OCI-LY3 (cell line): ENCODE results near the gene SHROOM2.

Source experiments
- H2AFZ ChIP-seq: fragments of 200-600, 300-600 bp; shearing (Covaris generic); 2 replicates; pipeline ENCODE4 v1.6.0; 2014; ENCODE audit warnings: antibody characterized with exemption, low read depth, low read length
- H3K27ac ChIP-seq: fragments of 200-600, 300-600 bp; sonication (generic); 2 replicates; pipeline ENCODE4 v1.5.1; 2014; ENCODE audit warnings: mild to moderate bottlenecking, low read length, moderate library complexity, mixed read lengths
- H3K27me3 ChIP-seq: fragments of 200-600, 300-600 bp; sonication (generic); 2 replicates; pipeline ENCODE4 v1.6.1; 2014; ENCODE audit warnings: low read depth, low read length, mixed read lengths
- H3K36me3 ChIP-seq: fragments of 200-600, 300-600 bp; sonication (generic); replicated peaks from 2 replicates; pipeline ENCODE3; 2014; ENCODE audit warnings: low read depth, low read length, mixed read lengths
- H3K4me1 ChIP-seq: fragments of 300-600, 200-600 bp; sonication (generic); 2 replicates; pipeline ENCODE4 v1.6.1; 2014; ENCODE audit warnings: low read length, mixed read lengths
- H3K4me2 ChIP-seq: fragments of 200-600, 300-600 bp; sonication (generic); 2 replicates; pipeline ENCODE4 v1.6.1; 2014; ENCODE audit warnings: low read length, mixed read lengths
- H3K4me3 ChIP-seq: fragments of 300-600, 200-600 bp; sonication (generic); 2 replicates; pipeline ENCODE4 v1.5.1; 2014; ENCODE audit warnings: antibody characterized with exemption, mild to moderate bottlenecking, low read length, moderate library complexity
- H3K79me2 ChIP-seq: fragments of 300-600, 200-600 bp; shearing (Covaris generic); 2 replicates; pipeline ENCODE4 v1.6.1; 2014; ENCODE audit warnings: mild to moderate bottlenecking, low read length, mixed read lengths
- H3K9ac ChIP-seq: fragments of 300-600, 200-600 bp; shearing (Covaris generic); 2 replicates; pipeline ENCODE4 v1.6.0; 2014; ENCODE audit warnings: mild to moderate bottlenecking, low read length, moderate library complexity
- H3K9me3 ChIP-seq: fragments of 200-600, 300-600 bp; shearing (Covaris generic); 2 replicates; pipeline ENCODE4 v1.6.1; 2014; ENCODE audit warnings: low read length, mixed read lengths; ENCODE audit not compliant: insufficient read depth
- H4K20me1 ChIP-seq: fragments of 200-600, 300-600 bp; sonication (generic); 2 replicates; pipeline ENCODE4 v1.6.1; 2016; ENCODE audit warnings: low read length, mixed read lengths; ENCODE audit not compliant: insufficient read depth
- CTCF ChIP-seq: fragments of 200-600, 300-600 bp; sonication (generic); IDR thresholded peaks from 2 replicates; pipeline ENCODE4 v1.5.1; 2014; ENCODE audit warnings: antibody characterized with exemption, low read length, low read depth
- EZH2phosphoT487 ChIP-seq: fragments of 200-600 bp; shearing (Covaris generic); IDR thresholded peaks from 2 replicates; pipeline ENCODE4 v1.6.1; 2018; ENCODE audit warnings: antibody characterized with exemption, mixed run types, low read depth

SHROOM2 gene

GRCh38 chrX:9997041-9997440 lies 210.8 kb downstream of the SHROOM2 start:
- Histone ChIP-seq H3K9me3 (no peaks in the 10 kb centered on the region), H3K4me1 (no peaks in the 10 kb centered on the region), H3K4me2 (no peak overlapping the region), H3K27ac (no peak overlapping the region), H3K4me3 (no peak overlapping the region), H3K9ac (no peak overlapping the region), H3K36me3 (no peaks in the 10 kb centered on the region), H4K20me1 (no peaks in the 10 kb centered on the region), H3K79me2 (no peaks in the 10 kb centered on the region), H2AFZ (no peak overlapping the region), H3K27me3 (no peaks in the 10 kb centered on the region)
- TF ChIP-seq CTCF: no peak
- no peak for TF ChIP-seq EZH2phosphoT487

- Histone ChIP-seq H3K4me3 (no peak overlapping the region), H2AFZ (no peak overlapping the region), H3K4me2 (no peak overlapping the region; the same call in 1 of the 2 replicates), H3K4me1 (no peaks in the 10 kb centered on the region), H4K20me1 (no peaks in the 10 kb centered on the region), H3K79me2 (no peaks in the 10 kb centered on the region), H3K27me3 (no peaks in the 10 kb centered on the region), H3K27ac (no peak overlapping the region), H3K9me3 (no peaks in the 10 kb centered on the region), H3K9ac (no peak overlapping the region), H3K36me3 (no peaks in the 10 kb centered on the region)
- TF ChIP-seq CTCF (no peak), EZH2phosphoT487 (no peak)
Observed at GRCh38 chrX:9997524-9997923, 211.3 kb downstream of the SHROOM2 start.
